HG02973 (cell line): ENCODE measurements around the gene NFIA.
A peak's percentile ranks its signal among the peaks of the same experiment; 100 is the strongest.

Experiments
- ATAC-seq: cut with Tn5 transposase; IDR thresholded peaks from one replicate; pipeline ENCODE4 v1.9.1; 2021; ENCODE audit warnings: moderate library complexity; ENCODE audit not compliant: unreplicated experiment

NFIA gene

GRCh38 chr1:61082311-61083012, at the start of gene NFIA:
Gene NFIA, plus strand, starts transcription at chr1:61082561.
- no peak for ATAC-seq

GRCh38 chr1:61035880-61036279, 46.5 kb upstream of the NFIA start:
- no peak for ATAC-seq

- no peak for ATAC-seq
Observed at GRCh38 chr1:61042466-61043009, 39.8 kb upstream of the NFIA start.

GRCh38 chr1:61043010-61043820, 39.1 kb upstream of the NFIA start:
- ATAC-seq: peak; percentile 48

GRCh38 chr1:61046434-61046833, 35.9 kb upstream of the NFIA start:
- ATAC-seq: no peak

GRCh38 chr1:61047061-61047460, 35.3 kb upstream of the NFIA start:
- ATAC-seq: no peak

GRCh38 chr1:61049850-61050540, 32.4 kb upstream of the NFIA start:
- ATAC-seq: peak; percentile 73

GRCh38 chr1:61050541-61051442, 31.6 kb upstream of the NFIA start:
- no peak for ATAC-seq

- ATAC-seq: no peak
Observed at GRCh38 chr1:61051443-61051718, 31.0 kb upstream of the NFIA start.

- ATAC-seq: no peak
Observed at GRCh38 chr1:61051719-61052394, 30.5 kb upstream of the NFIA start.

GRCh38 chr1:61052395-61053225, 29.8 kb upstream of the NFIA start:
- ATAC-seq: no peak

GRCh38 chr1:61053226-61053711, 29.1 kb upstream of the NFIA start:
- ATAC-seq: no peak

- no peak for ATAC-seq
Observed at GRCh38 chr1:61053712-61054600, 28.4 kb upstream of the NFIA start.

- no peak for ATAC-seq
Observed at GRCh38 chr1:61054601-61054993, 27.8 kb upstream of the NFIA start.

- ATAC-seq: no peak
Observed at GRCh38 chr1:61055110-61055614, 27.2 kb upstream of the NFIA start.

GRCh38 chr1:61056196-61056572, 26.2 kb upstream of the NFIA start:
- ATAC-seq: no peak

- no peak for ATAC-seq
Observed at GRCh38 chr1:61056573-61057439, 25.6 kb upstream of the NFIA start.
